ENCODE measurements around the gene HOXC6. TPM values are rescaled to one million over a fixed set of nuclear protein-coding genes. Genes with fewer than 3 reads are reported as not detected.

Gene HOXC6
- total and polyA plus RNA-seq, 10 of the 15 experiments (the other 5 are each of a cell fraction or from before 2014, with no cell fraction given), result 0.02 to 0.55 (median 0.45) TPM; not detected in 4

- no peak overlapping the region for H3K9ac ChIP-seq (ENCODE audit: control insufficient read depth, insufficient read depth, low read length)
- no TSS peak for BruUV-seq (replicated peaks)
Measured at GRCh38 chr12:54002278-54002914, 25.8 kb upstream of the HOXC6 start.

More at GRCh38 chr12:54002278-54002914, 25.8 kb upstream of the HOXC6 start:
- intact Hi-C loops (cut with micrococcal nuclease; ENCODE audit: unreplicated experiment) (loop anchor here (10.0 kb wide), 1 partner anchor 372 kb away; no protein-coding TSS in a partner anchor), in situ Hi-C loops (cut with MboI) (no loop called here)
- RAD21 ChIA-PET (ENCODE audit: unreplicated experiment), result interaction anchor here (0.9 to 1.5 kb wide), 2 partner anchors 50 to 205 kb away, joined by 3 read pairs; no protein-coding TSS in a partner anchor
- CTCF ChIA-PET, result interaction anchor here (0.6 to 2.0 kb wide), 4 partner anchors 18 to 489 kb away, joined by 3 to 5 read pairs (median 3); partner anchors contain the start of genes HOXC10 and HOXC5
- H3K36me3 ChIP-seq (ENCODE audit: control insufficient read depth in 2 of 2, insufficient read depth in 2 of 2, low read length in 1 of 2), result no peaks in the 10 kb centered on the region
- H3K4me1 ChIP-seq (ENCODE audit: control insufficient read depth, insufficient read depth, low read length), result peaks cover 6% of the 10 kb centered on the region
- WGBS (ENCODE audit: insufficient coverage, insufficient replicate concordance, low lambda C conversion rate, missing lambda C conversion rate), result 14% methylated on average over 19 of the region's 19 CpGs
- FAIRE-seq, result no peak
- no peak overlapping the region for H2AFZ ChIP-seq (ENCODE audit: control insufficient read depth, low read depth, low read length)
- POLR2A ChIA-PET, result no interaction called here
- no peaks in the 10 kb centered on the region for H3K79me2 ChIP-seq (ENCODE audit: control insufficient read depth, insufficient read depth, low read length)
- H4K20me1 ChIP-seq (ENCODE audit: control insufficient read depth, insufficient read depth), result no peaks in the 10 kb centered on the region
- SMC1A ChIA-PET (ENCODE audit: uncharacterized antibody, unreplicated experiment), result interaction anchor here (0.7 to 1.9 kb wide), 3 partner anchors 20 to 192 kb away, joined by 3 to 4 read pairs (median 3); partner anchors contain the start of gene HOXC5
- no peak overlapping the region for H3K4me2 ChIP-seq (ENCODE audit: control insufficient read depth, insufficient read depth)
- no peak overlapping the region for H3K4me3 ChIP-seq
- ATAC-seq, result no peak
- TF ChIP-seq RBBP5 (conservative IDR thresholded peaks at IDR 0.05) (no peak), SUZ12 (IDR thresholded peaks at IDR 0.05; ENCODE audit: unreplicated experiment) (no peak), ATF7 (IDR thresholded peaks at IDR 0.05; ENCODE audit: low read depth) (no peak), TBL1XR1 (IDR thresholded peaks at IDR 0.05; ENCODE audit: low read depth, low read length) (no peak), SKIL (IDR thresholded peaks at IDR 0.05; ENCODE audit: low read depth, poor library complexity, severe bottlenecking) (no peak), WRNIP1 (IDR thresholded peaks at IDR 0.05; ENCODE audit: borderline replicate concordance, low read depth, low read length) (no peak), CHD2 (IDR thresholded peaks at IDR 0.05; ENCODE audit: borderline replicate concordance, low read depth, low read length) (no peak), BCLAF1 (IDR thresholded peaks at IDR 0.05) (no peak), ELK1 (IDR thresholded peaks at IDR 0.05; ENCODE audit: low read depth, low read length) (no peak), SP1 (IDR thresholded peaks at IDR 0.05; ENCODE audit: low read depth, low read length) (no peak), EP300 (IDR thresholded peaks at IDR 0.05; ENCODE audit: borderline replicate concordance in 1 of 2, control insufficient read depth in 1 of 2, low read depth in 2 of 2, low read length in 2 of 2) (no peak)
- no peak overlapping the region for H3K27ac ChIP-seq (ENCODE audit: control insufficient read depth, insufficient read depth)
- no peak for DNase-seq (ENCODE audit: low read depth, low spot score)
- peaks cover 23 to 40% of the 10 kb centered on the region in 2 experiments for H3K27me3 ChIP-seq (replicated peaks in 1 of 2; ENCODE audit: control insufficient read depth in 2 of 2, insufficient read depth in 2 of 2, low read length in 1 of 2)
- no peaks in the 10 kb centered on the region for H3K9me3 ChIP-seq (replicated peaks; ENCODE audit: control insufficient read depth, insufficient read depth, low read length)

Data from GM12878 (cell line).